ENCODE data around the gene CAND1.

CAND1 gene

GRCh38 chr12:67348683-67349082, 79.5 kb downstream of the CAND1 start:
- no peak for DNase-seq

GRCh38 chr12:67352682-67353081, 83.5 kb downstream of the CAND1 start:
- DNase-seq, result no peak

- no peak for DNase-seq
These were observed 85.2 kb downstream of the CAND1 start for GRCh38 chr12:67354322-67354721.

- no peak for DNase-seq
These were observed 85.8 kb downstream of the CAND1 start for GRCh38 chr12:67354966-67355365.

- no peak for DNase-seq
These were observed 86.5 kb downstream of the CAND1 start for GRCh38 chr12:67355428-67356379.

GRCh38 chr12:67356380-67356774, 87.2 kb downstream of the CAND1 start:
- DNase-seq, result no peak

GRCh38 chr12:67357376-67358125, 88.4 kb downstream of the CAND1 start:
- DNase-seq, result no peak

GRCh38 chr12:67358781-67359338, 89.7 kb downstream of the CAND1 start:
- DNase-seq, result no peak

GRCh38 chr12:67362526-67362925, 93.4 kb downstream of the CAND1 start:
- DNase-seq, result no peak

- DNase-seq, result no peak
These were observed 95.1 kb downstream of the CAND1 start for GRCh38 chr12:67364228-67364627.

- no peak for DNase-seq
These were observed 96.0 kb downstream of the CAND1 start for GRCh38 chr12:67365131-67365530.

GRCh38 chr12:67367843-67368242, 98.7 kb downstream of the CAND1 start:
- DNase-seq, result no peak

All from SIG-M5 (cell line).